Adipocyte (in vitro differentiated cells): Measurements from ENCODE around the gene CCDC88B.

Experiments
- DNase-seq: peaks from one replicate; pipeline ENCODE4 v3.0.0-alpha.2; 2015; ENCODE audit warnings: low read depth
- H3K27me3 ChIP-seq: replicated peaks from 2 replicates; pipeline ENCODE4 v1.7.0; 2013; ENCODE audit warnings: mild to moderate bottlenecking, low read length, moderate library complexity; ENCODE audit not compliant: control insufficient read depth, insufficient read depth
- H3K36me3 ChIP-seq: 2 replicates; pipeline ENCODE4 v1.7.0; 2013; ENCODE audit warnings: low read length, mild to moderate bottlenecking, moderate library complexity; ENCODE audit not compliant: control insufficient read depth, insufficient read depth, severe bottlenecking
- H3K4me1 ChIP-seq: 2 replicates; pipeline ENCODE4 v1.7.0; 2013; ENCODE audit warnings: mild to moderate bottlenecking, low read length, moderate library complexity; ENCODE audit not compliant: control insufficient read depth, insufficient read depth
- H3K4me3 ChIP-seq: 2 replicates; pipeline ENCODE4 v1.7.0; 2013; ENCODE audit warnings: mild to moderate bottlenecking, low read length, moderate library complexity
- H3K9ac ChIP-seq: 2 replicates; pipeline ENCODE4 v1.7.0; 2013; ENCODE audit warnings: mild to moderate bottlenecking, low read length, moderate library complexity
- H3K9me3 ChIP-seq: 2 replicates; pipeline ENCODE4 v1.7.0; 2013; ENCODE audit warnings: mild to moderate bottlenecking, low read length, moderate library complexity; ENCODE audit not compliant: control insufficient read depth

Gene CCDC88B

GRCh38 chr11:64339754-64340408 is at the start of gene CCDC88B:
CCDC88B (plus strand) TSS chr11:64340204; CDS start chr11:64340267, 63 bp downstream.
- Histone ChIP-seq H3K9me3 (no peaks in the 10 kb centered on the region), H3K9ac (no peak within 1 kb of the TSS), H3K36me3 (no peaks in the 10 kb centered on the region), H3K4me3 (no peak within 1 kb of the TSS), H3K27me3 (peaks cover 4% of the 10 kb centered on the region), H3K4me1 (peaks cover 8% of the 10 kb centered on the region)
- DNase-seq, result no peak

GRCh38 chr11:64290352-64291261 is 49.4 kb upstream of the CCDC88B start:
- no peak for DNase-seq
- Histone ChIP-seq H3K4me3 (no peak overlapping the region), H3K4me1 (peaks cover 8% of the 10 kb centered on the region), H3K9ac (no peak overlapping the region), H3K36me3 (no peaks in the 10 kb centered on the region), H3K9me3 (no peaks in the 10 kb centered on the region), H3K27me3 (peaks cover 17% of the 10 kb centered on the region)

- Histone ChIP-seq H3K9ac (peak within 1 kb of the TSS; percentile 34), H3K27me3 (peaks cover 20% of the 10 kb centered on the region), H3K4me1 (peaks cover 4% of the 10 kb centered on the region), H3K4me3 (peak within 1 kb of the TSS; percentile 62), H3K36me3 (no peaks in the 10 kb centered on the region), H3K9me3 (no peaks in the 10 kb centered on the region)
- no peak for DNase-seq
These were observed 48.7 kb upstream of the CCDC88B start, which contains the start of gene KCNK4 for GRCh38 chr11:64291262-64291751. KCNK4 (plus strand) TSS chr11:64291302; CDS start chr11:64293019, 1,717 bp downstream.

GRCh38 chr11:64291752-64292459 is 48.1 kb upstream of the CCDC88B start:
- DNase-seq, result peak; percentile 43

GRCh38 chr11:64292460-64293254 is 47.3 kb upstream of the CCDC88B start:
- H3K4me3 ChIP-seq, result peak overlapping the region; percentile 62
- H3K36me3 ChIP-seq, result no peaks in the 10 kb centered on the region
- peak overlapping the region; percentile 34 for H3K9ac ChIP-seq
- H3K27me3 ChIP-seq, result peaks cover 33% of the 10 kb centered on the region
- DNase-seq, result no peak
- no peaks in the 10 kb centered on the region for H3K4me1 ChIP-seq
- H3K9me3 ChIP-seq, result no peaks in the 10 kb centered on the region

More at GRCh38 chr11:64291752-64292459, 48.1 kb upstream of the CCDC88B start:
- no peaks in the 10 kb centered on the region for H3K36me3 ChIP-seq
- H3K4me3 ChIP-seq, result peak overlapping the region; percentile 62
- peak overlapping the region; percentile 34 for H3K9ac ChIP-seq
- no peaks in the 10 kb centered on the region for H3K9me3 ChIP-seq
- H3K27me3 ChIP-seq, result peaks cover 26% of the 10 kb centered on the region
- H3K4me1 ChIP-seq, result no peaks in the 10 kb centered on the region

GRCh38 chr11:64294774-64295173 is 45.2 kb upstream of the CCDC88B start:
- Histone ChIP-seq H3K36me3 (no peaks in the 10 kb centered on the region), H3K4me3 (no peak overlapping the region), H3K9ac (no peak overlapping the region)

GRCh38 chr11:64295760-64296159 is 44.2 kb upstream of the CCDC88B start:
- Histone ChIP-seq H3K36me3 (no peaks in the 10 kb centered on the region), H3K4me1 (peaks cover 13% of the 10 kb centered on the region), H3K4me3 (no peak overlapping the region), H3K9me3 (no peaks in the 10 kb centered on the region), H3K27me3 (peaks cover 51% of the 10 kb centered on the region), H3K9ac (no peak overlapping the region)
- no peak for DNase-seq

More at GRCh38 chr11:64294774-64295173, 45.2 kb upstream of the CCDC88B start:
- H3K4me1 ChIP-seq, result peaks cover 5% of the 10 kb centered on the region
- H3K9me3 ChIP-seq, result no peaks in the 10 kb centered on the region
- DNase-seq, result peak; percentile 39
- peaks cover 44% of the 10 kb centered on the region for H3K27me3 ChIP-seq

- DNase-seq, result no peak
- peaks cover 15% of the 10 kb centered on the region for H3K4me1 ChIP-seq
- H3K4me3 ChIP-seq, result no peak overlapping the region
- H3K27me3 ChIP-seq, result peaks cover 51% of the 10 kb centered on the region
- no peak overlapping the region for H3K9ac ChIP-seq
- no peaks in the 10 kb centered on the region for H3K9me3 ChIP-seq
- H3K36me3 ChIP-seq, result no peaks in the 10 kb centered on the region
These were observed 43.8 kb upstream of the CCDC88B start for GRCh38 chr11:64296236-64296635.

GRCh38 chr11:64296830-64297698 is 42.9 kb upstream of the CCDC88B start:
- H3K4me1 ChIP-seq, result peaks cover 15% of the 10 kb centered on the region
- no peaks in the 10 kb centered on the region for H3K36me3 ChIP-seq
- H3K4me3 ChIP-seq, result no peak overlapping the region
- DNase-seq, result no peak
- no peaks in the 10 kb centered on the region for H3K9me3 ChIP-seq
- H3K9ac ChIP-seq, result no peak overlapping the region
- H3K27me3 ChIP-seq, result peaks cover 51% of the 10 kb centered on the region
